GM18505 (cell line): ENCODE measurements around the gene EPB41L3.

Source experiments
- ATAC-seq: cut with Tn5 transposase; IDR thresholded peaks from one replicate; pipeline ENCODE4 v1.9.1; 2021; ENCODE audit not compliant: unreplicated experiment
- POLR2A ChIP-seq: IDR thresholded peaks from 4 replicates; pipeline ENCODE4 v1.6.1; 2011; ENCODE audit warnings: borderline replicate concordance; ENCODE audit not compliant: insufficient read depth, insufficient read length; ENCODE audit errors: extremely low read depth

EPB41L3 gene

GRCh38 chr18:5444269-5444668 lies 99.5 kb downstream of the EPB41L3 start:
- TF ChIP-seq POLR2A = no peak

GRCh38 chr18:5439986-5440696 lies 103.7 kb downstream of the EPB41L3 start:
- no peak for TF ChIP-seq POLR2A
- no peak for ATAC-seq

More at GRCh38 chr18:5444269-5444668, 99.5 kb downstream of the EPB41L3 start:
- ATAC-seq = no peak

GRCh38 chr18:5434425-5434824 lies 109.4 kb downstream of the EPB41L3 start:
- TF ChIP-seq POLR2A = no peak
- ATAC-seq = no peak

- no peak for TF ChIP-seq POLR2A
- ATAC-seq = no peak
These were observed 111.8 kb downstream of the EPB41L3 start for GRCh38 chr18:5431836-5432575.

GRCh38 chr18:5430131-5430530 lies 113.7 kb downstream of the EPB41L3 start:
- no peak for ATAC-seq
- no peak for TF ChIP-seq POLR2A

- no peak for TF ChIP-seq POLR2A
- ATAC-seq = no peak
These were observed 114.1 kb downstream of the EPB41L3 start for GRCh38 chr18:5429681-5430080.

GRCh38 chr18:5425721-5426120 lies 118.1 kb downstream of the EPB41L3 start:
- no peak for ATAC-seq
- no peak for TF ChIP-seq POLR2A

GRCh38 chr18:5424903-5425664 lies 118.7 kb downstream of the EPB41L3 start:
- ATAC-seq = no peak
- TF ChIP-seq POLR2A = no peak

GRCh38 chr18:5422626-5423025 lies 121.2 kb downstream of the EPB41L3 start:
- no peak for TF ChIP-seq POLR2A

GRCh38 chr18:5421981-5422380 lies 121.8 kb downstream of the EPB41L3 start:
- no peak for ATAC-seq
- TF ChIP-seq POLR2A = no peak

More at GRCh38 chr18:5422626-5423025, 121.2 kb downstream of the EPB41L3 start:
- ATAC-seq = no peak

- ATAC-seq = no peak
- TF ChIP-seq POLR2A = no peak
These were observed 122.9 kb downstream of the EPB41L3 start for GRCh38 chr18:5420906-5421305.

GRCh38 chr18:5419601-5420000 lies 124.2 kb downstream of the EPB41L3 start:
- no peak for ATAC-seq
- TF ChIP-seq POLR2A = no peak

GRCh38 chr18:5419030-5419429 lies 124.8 kb downstream of the EPB41L3 start:
- no peak for TF ChIP-seq POLR2A
- ATAC-seq = no peak
